22Rv1 (cell line): ENCODE measurements around the gene LMO7.

Experiments
- ZFX ChIP-seq: fragments of 450-650 bp; IDR thresholded peaks from 2 replicates; pipeline ENCODE4 v1.6.1; 2017; ENCODE audit warnings: antibody characterized with exemption, borderline replicate concordance
- TF ChIP-seq, protein P1 (sequence below): fragments of 450-650 bp; IDR thresholded peaks from 2 replicates; pipeline ENCODE4 v1.5.1; 2017; ENCODE audit warnings: mild to moderate bottlenecking

GRCh38 chr13:75639454-75639853 is 3.3 kb downstream of the LMO7 start:
- TF ChIP-seq, protein P1, sequence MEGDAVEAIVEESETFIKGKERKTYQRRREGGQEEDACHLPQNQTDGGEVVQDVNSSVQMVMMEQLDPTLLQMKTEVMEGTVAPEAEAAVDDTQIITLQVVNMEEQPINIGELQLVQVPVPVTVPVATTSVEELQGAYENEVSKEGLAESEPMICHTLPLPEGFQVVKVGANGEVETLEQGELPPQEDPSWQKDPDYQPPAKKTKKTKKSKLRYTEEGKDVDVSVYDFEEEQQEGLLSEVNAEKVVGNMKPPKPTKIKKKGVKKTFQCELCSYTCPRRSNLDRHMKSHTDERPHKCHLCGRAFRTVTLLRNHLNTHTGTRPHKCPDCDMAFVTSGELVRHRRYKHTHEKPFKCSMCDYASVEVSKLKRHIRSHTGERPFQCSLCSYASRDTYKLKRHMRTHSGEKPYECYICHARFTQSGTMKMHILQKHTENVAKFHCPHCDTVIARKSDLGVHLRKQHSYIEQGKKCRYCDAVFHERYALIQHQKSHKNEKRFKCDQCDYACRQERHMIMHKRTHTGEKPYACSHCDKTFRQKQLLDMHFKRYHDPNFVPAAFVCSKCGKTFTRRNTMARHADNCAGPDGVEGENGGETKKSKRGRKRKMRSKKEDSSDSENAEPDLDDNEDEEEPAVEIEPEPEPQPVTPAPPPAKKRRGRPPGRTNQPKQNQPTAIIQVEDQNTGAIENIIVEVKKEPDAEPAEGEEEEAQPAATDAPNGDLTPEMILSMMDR: no peak
- TF ChIP-seq ZFX: no peak
